GOT3 (cell line): ENCODE results near the gene FSTL3.
"Not testable (repeated sequence)": the region's sequence is repeated elsewhere in the genome, so short reads cannot be mapped to it uniquely, and the experiment has no call there.

Experiments used
- DNase-seq: peaks from one replicate; lab custom pipeline; 2025; ENCODE audit warnings: mixed read lengths; lab: John Stamatoyannopoulos, UW

The FSTL3 gene

GRCh38 chr19:711254-711653 lies 35.1 kb downstream of the FSTL3 start:
- no peak for DNase-seq

GRCh38 chr19:715347-715746 lies 39.2 kb downstream of the FSTL3 start:
- DNase-seq = no peak

GRCh38 chr19:718251-718951 lies 42.2 kb downstream of the FSTL3 start:
- DNase-seq = no peak

- DNase-seq = no peak
Observed at GRCh38 chr19:718991-719512, 42.9 kb downstream of the FSTL3 start.

- DNase-seq = no peak
Observed at GRCh38 chr19:719636-720344, 43.6 kb downstream of the FSTL3 start.

- no peak for DNase-seq
Observed at GRCh38 chr19:720345-721160, 44.4 kb downstream of the FSTL3 start.

- no peak for DNase-seq
Observed at GRCh38 chr19:722553-723101, 46.4 kb downstream of the FSTL3 start.

GRCh38 chr19:723247-723646 lies 47.1 kb downstream of the FSTL3 start:
- DNase-seq = no peak

- no peak for DNase-seq
Observed at GRCh38 chr19:723714-724113, 47.5 kb downstream of the FSTL3 start.

- no peak for DNase-seq
Observed at GRCh38 chr19:725461-726089, 49.4 kb downstream of the FSTL3 start.

GRCh38 chr19:726993-727956 lies 51.1 kb downstream of the FSTL3 start:
- DNase-seq = no peak

- DNase-seq = no peak
Observed at GRCh38 chr19:728011-728410, 51.8 kb downstream of the FSTL3 start.

GRCh38 chr19:729564-729963 lies 53.4 kb downstream of the FSTL3 start:
- not testable (repeated sequence) for DNase-seq

- no peak for DNase-seq
Observed at GRCh38 chr19:729965-730668, 53.9 kb downstream of the FSTL3 start.

GRCh38 chr19:731000-731399 lies 54.8 kb downstream of the FSTL3 start:
- no peak for DNase-seq

GRCh38 chr19:732148-733069 lies 56.2 kb downstream of the FSTL3 start:
- no peak for DNase-seq
